Stimulated activated naive CD8-positive, alpha-beta T cell treated with anti-CD3 and anti-CD28 coated beads, Interleukin-15, Interleukin-2, amounts not matched to agents 100 U/mL and 50 U/mL, for 24 hours (primary cell): ENCODE data around the gene ITPA.
A peak's percentile ranks its signal among the peaks of the same experiment; 100 is the strongest.

Experiments used
- ATAC-seq: fragments of 150-1000 bp; cut with Tn5 transposase; one replicate; pipeline ENCODE4 v1.10.0; 2021
- DNase-seq: peaks from one replicate; pipeline ENCODE4 v3.0.0; 2021

The ITPA gene

GRCh38 chr20:3244613-3245012 lies 35.3 kb downstream of the ITPA start:
- ATAC-seq (no peak), DNase-seq (no peak)

DNA sequence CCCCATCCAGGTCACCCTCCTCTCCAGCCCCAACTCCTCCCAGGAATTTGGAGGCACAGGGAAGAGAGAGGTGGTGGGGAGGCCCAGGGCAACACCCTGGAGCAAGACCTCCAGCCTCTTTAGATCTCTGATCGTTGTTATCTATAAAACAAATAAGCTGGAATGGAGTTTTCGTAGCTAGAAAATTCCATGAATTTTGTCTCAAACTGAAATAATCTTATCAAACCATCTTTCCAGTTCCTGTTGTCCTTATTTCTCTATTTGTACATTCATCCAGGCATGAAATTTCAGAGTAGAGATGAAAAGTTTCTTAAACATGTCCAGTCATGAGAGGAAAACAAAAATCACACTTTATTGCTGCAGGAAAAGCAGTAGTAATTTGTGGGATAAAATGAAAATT lies 35.9 kb downstream of the ITPA start:
- ATAC-seq, result no peak
- no peak for DNase-seq

DNA sequence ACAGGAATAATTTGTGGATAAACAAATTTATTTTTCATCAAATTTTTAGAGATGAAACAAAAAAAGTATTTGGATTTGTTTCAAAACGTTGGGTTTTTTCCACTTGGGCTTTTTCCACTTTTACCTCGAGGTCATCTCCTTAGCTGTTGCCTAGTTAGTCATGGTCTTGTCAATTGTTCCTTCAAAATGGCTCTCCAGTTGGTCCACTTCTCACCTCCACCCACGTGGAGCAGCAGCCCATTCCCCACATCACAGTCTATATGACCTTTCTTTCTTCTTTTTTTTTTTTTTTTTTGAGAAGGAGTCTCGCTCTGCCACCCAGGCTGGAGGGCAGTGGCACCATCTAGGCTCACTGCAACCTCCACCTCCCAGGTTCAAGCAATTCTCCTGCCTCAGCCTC lies 36.4 kb downstream of the ITPA start:
- ATAC-seq, result peak; percentile 40
- DNase-seq, result no peak

DNA sequence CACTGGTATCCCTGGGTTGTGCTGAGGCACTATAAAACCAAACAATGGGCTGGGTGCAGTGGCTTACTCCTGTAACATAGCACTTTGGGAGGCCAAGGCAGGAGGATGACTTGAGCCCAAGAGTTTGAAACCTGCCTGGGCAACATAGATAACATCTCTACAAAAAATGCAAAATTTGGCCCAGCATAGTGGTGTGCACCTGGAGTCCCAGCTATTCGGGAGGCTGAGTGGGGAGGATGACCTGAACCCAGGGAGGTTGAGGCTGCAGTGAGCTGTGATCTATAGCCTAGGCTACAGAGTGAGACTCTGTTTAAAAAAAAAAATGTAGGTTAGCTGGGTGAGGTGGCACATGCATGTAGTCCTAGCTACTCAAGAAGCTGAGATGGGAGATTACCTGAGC lies 37.4 kb downstream of the ITPA start:
- no peak for DNase-seq
- ATAC-seq, result no peak

DNA sequence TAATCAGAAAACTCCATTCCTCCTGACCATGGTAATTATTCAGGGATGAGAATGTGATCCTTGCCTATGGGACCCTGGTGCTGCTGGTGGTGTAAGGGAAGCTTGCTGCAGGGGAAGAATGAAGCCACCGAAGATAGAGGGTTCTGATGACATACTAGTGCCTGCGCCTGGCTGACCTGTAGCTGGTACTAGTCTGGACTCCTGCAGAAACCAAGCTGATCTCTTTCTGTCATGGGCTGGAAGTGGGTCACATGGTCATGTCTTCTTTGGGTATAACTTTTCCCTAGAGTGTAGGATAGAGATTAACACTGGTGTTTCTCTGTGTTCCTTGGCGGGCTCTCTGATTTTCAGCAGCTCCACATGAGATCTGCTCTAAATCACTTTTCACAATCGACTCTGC lies 38.3 kb downstream of the ITPA start:
- ATAC-seq, result no peak
- no peak for DNase-seq

GRCh38 chr20:3248167-3248992 lies 39.1 kb downstream of the ITPA start:
- peak; percentile 39 for ATAC-seq

DNA sequence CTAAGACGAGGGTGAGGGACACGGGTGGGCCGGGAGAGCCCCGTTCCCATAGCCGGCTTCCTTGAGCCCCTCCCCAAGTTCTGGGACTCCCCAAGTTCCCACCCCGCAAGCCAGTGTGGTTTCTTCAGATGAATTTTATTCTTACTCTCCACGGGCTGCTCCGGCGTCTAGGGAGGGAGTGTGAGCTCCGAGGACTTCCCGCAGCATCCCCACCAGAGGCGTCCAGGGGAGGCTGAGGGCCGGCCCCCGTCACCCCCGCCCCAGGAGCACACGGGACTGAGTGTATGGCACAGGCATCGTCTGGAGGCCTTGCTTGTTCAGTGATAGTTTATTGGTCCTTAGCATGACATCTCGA lies 39.7 kb downstream of the ITPA start:
- DNase-seq (no peak), ATAC-seq (no peak)

More at GRCh38 chr20:3248167-3248992, 39.1 kb downstream of the ITPA start:
- peak; percentile 43 for DNase-seq

DNA sequence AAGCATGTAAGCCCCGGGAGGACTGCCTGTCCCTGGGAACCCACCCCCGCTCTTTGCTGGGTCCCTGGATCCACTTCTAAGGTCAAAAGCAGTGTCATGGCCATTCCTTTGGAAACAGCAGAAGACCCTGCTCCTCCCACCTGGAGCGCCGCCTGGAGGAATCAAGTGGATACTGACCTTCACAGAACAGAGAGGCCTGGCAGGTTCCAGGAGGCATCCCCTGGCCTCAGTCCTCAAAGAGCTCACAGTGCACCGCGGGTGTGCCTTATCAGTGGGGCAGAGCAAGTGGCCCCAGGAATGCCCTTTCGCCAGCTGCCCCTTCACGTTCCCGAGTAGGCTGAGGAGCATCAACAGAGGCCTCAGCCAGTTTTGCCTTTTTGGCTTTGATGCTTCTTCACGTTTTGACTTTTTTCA lies 40.8 kb downstream of the ITPA start:
- no peak for DNase-seq
- ATAC-seq, result no peak

DNA sequence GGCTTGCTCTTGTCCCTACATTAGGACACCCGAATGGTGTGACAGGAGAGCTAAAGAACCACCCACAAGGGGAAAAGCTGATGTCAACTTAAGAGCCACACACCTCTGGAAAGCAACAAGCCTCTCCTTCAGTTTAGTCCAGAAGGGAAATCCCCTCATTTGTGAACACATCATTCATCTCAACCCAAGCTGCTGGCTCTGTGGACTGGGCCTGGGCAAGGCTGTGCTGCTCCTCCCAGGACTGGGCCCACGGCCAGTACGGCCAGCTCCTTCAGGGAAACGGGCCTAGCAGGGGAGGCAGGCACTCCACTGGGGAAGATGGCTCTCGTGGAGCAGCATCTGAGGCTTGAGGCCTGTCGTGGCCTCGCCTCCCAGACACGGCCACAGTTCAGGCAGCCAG lies 42.5 kb downstream of the ITPA start:
- DNase-seq (no peak), ATAC-seq (peak; percentile 85)

GRCh38 chr20:3255728-3256127 lies 46.4 kb downstream of the ITPA start:
- DNase-seq (no peak), ATAC-seq (no peak)

GRCh38 chr20:3258429-3258828 lies 49.1 kb downstream of the ITPA start:
- DNase-seq (no peak), ATAC-seq (no peak)

- DNase-seq, result no peak
- no peak for ATAC-seq
Measured at GRCh38 chr20:3262566-3262965, 53.3 kb downstream of the ITPA start.

- DNase-seq, result no peak
- ATAC-seq, result no peak
Measured at GRCh38 chr20:3270051-3270450, 60.8 kb downstream of the ITPA start.

DNA sequence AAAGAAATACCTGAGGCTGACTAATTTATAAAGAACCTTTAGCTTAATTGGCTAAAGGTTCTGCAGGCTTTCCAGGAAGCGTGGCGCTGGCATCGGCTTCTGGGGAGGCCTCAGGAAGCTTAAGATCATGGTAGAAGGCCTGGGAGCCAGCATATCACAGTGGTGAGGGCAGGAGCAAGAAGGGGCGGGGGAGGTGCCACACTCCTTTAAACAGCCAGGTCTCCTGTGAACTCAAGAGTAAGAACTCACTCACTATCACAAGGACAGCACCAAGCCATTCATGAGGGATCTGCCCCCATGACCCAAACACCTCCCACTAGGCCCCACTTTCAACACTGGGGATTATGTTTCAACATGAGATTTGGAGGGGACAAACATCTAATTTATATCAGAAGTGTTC lies 64.1 kb downstream of the ITPA start:
- DNase-seq (no peak), ATAC-seq (no peak)
